NCI-H146 (cell line): Measurements from ENCODE around the gene SCRT2.
"Not testable (repeated sequence)": the region's sequence is repeated elsewhere in the genome, so short reads cannot be mapped to it uniquely, and the experiment has no call there.

Source experiments
- DNase-seq: peaks from one replicate; lab custom pipeline; 2025; lab: John Stamatoyannopoulos, UW

Gene SCRT2

GRCh38 chr20:653110-653589 is 22.5 kb downstream of the SCRT2 start, which contains the start of gene SRXN1:
Gene SRXN1 (minus strand): TSS chr20:653200. CDS start chr20:653185, 15 bp downstream.
- DNase-seq = peak; percentile 87

- peak; percentile 57 for DNase-seq
These were observed 22.9 kb downstream of the SCRT2 start for GRCh38 chr20:652615-653109.

- DNase-seq = peak; percentile 21
These were observed 23.6 kb downstream of the SCRT2 start for GRCh38 chr20:651713-652614.

- no peak for DNase-seq
These were observed 24.6 kb downstream of the SCRT2 start for GRCh38 chr20:650954-651353.

GRCh38 chr20:650281-650680 is 25.3 kb downstream of the SCRT2 start:
- DNase-seq = no peak

GRCh38 chr20:647479-648019 is 28.1 kb downstream of the SCRT2 start:
- DNase-seq = no peak

GRCh38 chr20:646868-647233 is 28.8 kb downstream of the SCRT2 start:
- no peak for DNase-seq

- no peak for DNase-seq
These were observed 29.3 kb downstream of the SCRT2 start for GRCh38 chr20:646107-646867.

- peak; percentile 68 for DNase-seq
These were observed 30.1 kb downstream of the SCRT2 start for GRCh38 chr20:645318-646106.

GRCh38 chr20:644692-645317 is 30.8 kb downstream of the SCRT2 start:
- DNase-seq = no peak

- DNase-seq = peak; percentile 44
These were observed 33.0 kb downstream of the SCRT2 start for GRCh38 chr20:642398-643174.

GRCh38 chr20:642013-642397 is 33.6 kb downstream of the SCRT2 start:
- not testable (repeated sequence) for DNase-seq

- peak; percentile 17 for DNase-seq
These were observed 34.1 kb downstream of the SCRT2 start for GRCh38 chr20:641516-641875.

GRCh38 chr20:640674-641515 is 34.7 kb downstream of the SCRT2 start:
- DNase-seq = no peak

GRCh38 chr20:638579-638978 is 37.0 kb downstream of the SCRT2 start:
- DNase-seq = no peak

GRCh38 chr20:637559-637958 is 38.0 kb downstream of the SCRT2 start:
- no peak for DNase-seq

GRCh38 chr20:635893-636338 is 39.7 kb downstream of the SCRT2 start:
- no peak for DNase-seq

GRCh38 chr20:635028-635892 is 40.3 kb downstream of the SCRT2 start:
- DNase-seq = no peak
